SKM-1 (cell line): Measurements from ENCODE around the gene ZDHHC11B.
"Not testable (repeated sequence)": the region's sequence is repeated elsewhere in the genome, so short reads cannot be mapped to it uniquely, and the experiment has no call there.

Source experiments
- DNase-seq: peaks from one replicate; lab custom pipeline; 2025; ENCODE audit not compliant: unreplicated experiment; lab: John Stamatoyannopoulos, UW

The ZDHHC11B gene

DNA sequence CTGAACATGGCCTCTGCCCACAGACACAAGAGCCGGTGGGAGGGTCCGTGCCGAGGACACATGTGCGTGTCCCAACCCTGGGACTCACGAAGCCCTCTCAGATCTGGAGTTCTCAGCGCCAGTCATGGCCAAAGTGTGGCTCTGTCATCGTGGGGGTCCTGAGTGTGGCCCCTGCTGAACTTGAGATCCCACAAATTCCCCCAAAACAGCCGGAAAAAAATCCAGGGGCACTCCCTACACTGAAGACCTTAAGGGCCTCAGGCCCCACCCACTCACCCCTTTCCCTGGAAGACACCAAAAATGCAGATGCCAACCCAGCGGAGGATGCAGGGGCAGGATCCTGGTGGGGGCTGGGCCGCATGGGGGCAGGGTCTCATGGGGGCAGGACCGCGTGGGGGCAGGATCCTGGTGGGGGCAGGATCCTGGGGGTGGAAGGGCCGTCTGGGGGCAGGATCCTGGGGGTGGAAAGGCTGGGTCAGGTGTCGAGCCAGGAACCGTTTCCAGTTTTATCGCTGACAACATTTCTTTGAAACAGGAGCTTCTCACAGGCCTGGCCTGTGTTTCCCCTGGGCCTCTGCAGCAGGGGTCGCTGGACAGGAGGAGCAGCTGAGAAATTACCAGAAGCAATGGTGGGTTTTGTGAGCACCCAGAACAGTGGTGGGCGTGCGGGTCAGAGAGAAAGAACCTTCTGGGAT lies 13.3 kb downstream of the ZDHHC11B start:
- not testable (repeated sequence) for DNase-seq

DNA sequence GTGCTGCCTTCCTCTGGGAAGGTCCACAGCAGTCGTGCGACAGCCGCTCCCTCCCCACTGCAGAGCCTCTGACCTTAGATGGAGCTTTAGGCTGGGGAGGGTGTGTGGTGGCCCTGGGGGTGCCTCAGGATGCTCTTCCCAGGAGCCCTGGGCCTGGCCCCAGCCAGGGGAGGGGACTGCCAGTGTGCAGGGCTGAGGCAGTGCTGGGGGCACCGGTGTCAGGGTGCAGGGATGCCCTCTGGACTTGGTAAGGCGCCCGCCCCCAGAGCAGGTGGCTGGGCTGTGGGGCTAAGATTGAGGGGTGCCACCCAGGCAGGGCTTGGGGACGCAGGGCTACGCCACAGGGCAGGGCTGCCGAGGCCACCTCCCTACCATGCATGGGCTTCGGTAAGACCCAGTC lies 13.9 kb downstream of the ZDHHC11B start:
- not testable (repeated sequence) for DNase-seq

GRCh38 chr5:769485-770145 lies 14.9 kb downstream of the ZDHHC11B start:
- not testable (repeated sequence) for DNase-seq

- no peak for DNase-seq
Measured at GRCh38 chr5:766666-767431, 17.7 kb downstream of the ZDHHC11B start.

GRCh38 chr5:765948-766631 lies 18.4 kb downstream of the ZDHHC11B start:
- no peak for DNase-seq

- no peak for DNase-seq
Measured at GRCh38 chr5:763998-764781, 20.3 kb downstream of the ZDHHC11B start.

- DNase-seq, result no peak
Measured at GRCh38 chr5:763397-763796, 21.1 kb downstream of the ZDHHC11B start.

DNA sequence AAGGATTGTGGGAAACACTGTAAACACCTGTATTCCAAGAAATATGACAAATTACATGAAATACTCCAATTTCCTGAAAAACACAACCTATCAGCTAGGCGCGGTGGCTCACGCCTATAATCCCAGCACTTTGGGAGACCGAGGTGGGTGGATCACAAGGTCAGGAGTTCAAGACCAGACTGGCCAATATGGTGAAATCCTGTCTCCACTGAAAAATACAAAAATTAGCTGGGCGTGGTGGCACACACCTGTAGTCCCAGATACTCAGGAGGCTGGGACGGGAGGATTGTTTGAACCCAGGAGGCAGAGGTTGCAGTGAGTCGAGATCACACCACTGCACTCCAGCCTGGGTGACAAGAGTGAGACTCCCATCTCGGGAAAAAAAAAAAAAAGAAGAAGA lies 21.5 kb downstream of the ZDHHC11B start:
- not testable (repeated sequence) for DNase-seq

- no peak for DNase-seq
Measured at GRCh38 chr5:761854-762710, 22.4 kb downstream of the ZDHHC11B start.

DNA sequence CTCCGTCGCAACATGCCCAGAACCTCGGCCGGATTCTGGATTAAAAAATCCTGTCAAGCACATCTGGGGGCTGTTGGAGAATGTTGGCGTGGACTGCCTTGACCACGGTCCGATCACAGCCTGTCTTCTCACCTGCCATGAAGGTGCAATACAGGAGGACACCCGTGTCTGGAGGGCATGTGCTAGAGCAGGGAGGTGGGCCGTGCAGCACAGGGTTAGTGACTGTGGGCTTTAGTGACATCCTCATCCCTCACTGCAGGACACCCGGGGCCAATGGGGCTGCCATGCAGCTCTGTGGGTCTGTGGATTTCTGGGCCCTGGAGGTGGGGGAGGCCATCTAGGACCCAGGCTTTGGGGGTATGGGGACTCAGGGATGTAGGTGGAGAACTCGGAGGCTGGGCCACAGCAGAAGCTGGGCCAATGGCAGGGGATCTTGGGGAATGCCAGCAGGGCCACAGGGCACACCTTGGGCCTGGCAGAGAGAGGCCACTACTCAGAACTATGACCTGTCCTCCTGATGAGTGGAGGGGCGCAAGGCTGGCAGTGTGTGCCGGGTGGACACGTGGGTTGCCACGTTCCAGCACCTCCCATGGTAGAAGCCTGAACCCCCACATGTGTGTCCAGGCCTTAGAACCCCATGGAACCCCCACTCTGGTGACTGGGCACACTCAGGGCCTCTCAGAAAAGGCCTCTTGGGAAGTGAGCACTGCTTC lies 23.3 kb downstream of the ZDHHC11B start:
- no peak for DNase-seq

GRCh38 chr5:760363-761058 lies 24.0 kb downstream of the ZDHHC11B start:
- DNase-seq, result no peak

DNA sequence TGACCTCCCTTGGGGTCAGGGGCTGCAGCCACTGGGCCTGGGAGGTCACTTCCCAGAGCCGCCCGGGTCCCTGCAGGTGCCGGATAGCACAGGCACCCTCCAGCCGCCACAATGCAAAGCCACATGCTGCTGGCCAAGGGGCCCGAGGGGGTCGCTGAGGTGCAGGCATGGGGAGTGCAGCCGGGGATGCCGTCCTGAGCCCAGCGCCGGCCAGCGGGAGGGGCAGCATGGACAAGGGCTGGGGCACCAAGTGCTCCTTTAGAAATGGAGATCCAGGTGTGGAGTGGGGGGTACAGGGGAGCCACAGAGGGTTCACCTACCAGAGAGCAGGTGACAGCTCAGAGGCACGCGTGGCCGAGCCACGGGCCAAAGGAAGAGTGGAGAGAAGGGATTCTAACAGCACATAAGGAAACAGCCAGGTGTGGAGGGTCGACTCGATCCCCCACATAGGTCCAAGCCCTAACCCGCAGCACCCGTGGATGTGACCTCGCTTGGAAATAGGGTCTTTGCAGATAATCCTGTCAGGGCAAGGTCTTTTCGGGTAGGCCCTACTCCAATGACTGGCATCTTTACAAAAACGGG lies 24.7 kb downstream of the ZDHHC11B start:
- no peak for DNase-seq

- DNase-seq, result no peak
Measured at GRCh38 chr5:759111-759751, 25.3 kb downstream of the ZDHHC11B start.

DNA sequence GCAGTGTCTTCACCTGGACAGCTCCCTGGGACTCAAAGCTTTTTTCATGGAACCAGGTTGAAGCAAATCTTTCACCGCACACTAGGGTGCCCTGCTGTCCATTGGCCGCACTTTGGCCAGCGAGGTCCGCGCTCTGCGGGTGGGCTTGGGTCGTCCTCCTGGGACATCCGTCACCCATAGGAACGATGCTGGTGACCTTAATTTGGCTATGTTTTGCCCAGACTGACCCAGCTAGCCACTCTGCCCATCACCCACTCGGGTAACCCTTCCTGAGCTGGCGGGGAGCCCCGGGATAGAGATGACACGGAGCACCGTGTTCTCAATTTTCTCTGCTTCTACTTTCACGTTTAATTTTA lies 25.9 kb downstream of the ZDHHC11B start:
- no peak for DNase-seq

GRCh38 chr5:757931-758697 lies 26.4 kb downstream of the ZDHHC11B start:
- no peak for DNase-seq

DNA sequence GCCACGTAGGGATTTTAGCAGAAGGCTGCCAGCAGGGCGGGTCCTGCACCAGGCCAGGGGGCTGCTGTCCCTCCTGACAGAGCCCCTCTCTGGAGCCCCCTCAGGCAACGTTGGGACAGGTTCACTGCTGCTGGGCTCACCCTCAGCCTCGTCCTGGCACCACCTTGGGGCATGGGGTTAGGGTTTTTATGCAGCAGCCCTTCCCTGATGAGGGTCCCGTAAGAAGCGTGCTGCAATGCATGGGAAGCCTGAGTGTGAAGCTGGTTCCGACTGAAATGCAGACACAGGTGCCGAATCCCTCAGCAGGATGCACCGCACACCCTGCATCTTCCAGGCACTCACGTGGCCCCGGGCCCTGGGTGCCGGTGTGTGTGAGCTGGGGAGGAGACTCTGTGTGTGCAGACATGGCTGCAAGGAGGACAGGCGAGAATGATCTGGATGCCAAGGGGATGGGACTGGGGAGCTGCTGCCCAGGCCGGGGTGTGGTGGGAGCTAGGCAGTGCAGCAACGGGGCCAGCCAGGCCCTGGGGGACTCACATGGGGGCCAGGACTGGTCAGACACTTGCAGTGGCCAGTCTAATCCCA lies 27.1 kb downstream of the ZDHHC11B start:
- DNase-seq, result no peak
